B cell (primary cell): ENCODE data around the gene ATRNL1. TPM values are rescaled to one million over a fixed set of nuclear protein-coding genes. Genes with fewer than 3 reads are reported as not detected.

Experiments used
- ATAC-seq: fragments of 200-7000 bp; cut with Tn5 transposase; one replicate; pipeline ENCODE4 v1.10.0; 2021; ENCODE audit warnings: low read depth, mild to moderate bottlenecking, moderate number of reproducible peaks, moderate library complexity
- CTCF ChIA-PET: fragments of 350-600 bp; sonication (Branson Sonifier 250); formaldehyde crosslinking; loops from one replicate; lab custom pipeline; 2021; ENCODE audit warnings: antibody characterized with exemption, inconsistent platforms; lab: Charles Lee
- POLR2A ChIA-PET: fragments of 350-600 bp; sonication (Branson Sonifier 250); formaldehyde crosslinking; loops from one replicate; lab custom pipeline; 2021; ENCODE audit warnings: antibody characterized with exemption; lab: Charles Lee
- DNase-seq: peaks from one replicate; pipeline ENCODE4 v3.0.0; 2013
- H2AFZ ChIP-seq: 2 replicates; pipeline ENCODE4 v1.6.1; 2012; ENCODE audit warnings: mild to moderate bottlenecking, low read depth, low read length; ENCODE audit not compliant: insufficient read depth, poor library complexity, severe bottlenecking
- H3K27ac ChIP-seq, 2 donors: 1 replicate in 1 of 2; 2 replicates in 1 of 2; pipeline ENCODE4 v1.5.1; 2012 to 2013; ENCODE audit warnings: low read length in 2 of 2, mild to moderate bottlenecking in 2 of 2, moderate library complexity in 1 of 2
- H3K27me3 ChIP-seq, 4 experiments: fragments of 200-600 bp in 1 of 4; sonication (generic) in 1 of 4; replicated peaks in 1 of 4; 1 replicate in 2 of 4; 2 replicates in 2 of 4; pipeline versions ENCODE4 v1.6.1 to v1.7.0; 2013 to 2016; ENCODE audit warnings: low read length in 3 of 4, mild to moderate bottlenecking in 2 of 4, mixed read lengths in 1 of 4, moderate library complexity in 1 of 4; ENCODE audit not compliant: insufficient read depth in 4 of 4, control insufficient read depth in 3 of 4; ENCODE audit errors: control extremely low read depth in 1 of 4
- H3K36me3 ChIP-seq, 2 experiments: replicated peaks in 1 of 2; 1 replicate in 1 of 2; 2 replicates in 1 of 2; pipeline versions ENCODE4 v1.6.1 to v1.7.1; 2013; ENCODE audit warnings: low read length in 1 of 2; ENCODE audit not compliant: insufficient read depth in 2 of 2, control insufficient read depth in 1 of 2; ENCODE audit errors: control extremely low read depth in 1 of 2, extremely low read depth in 1 of 2
- H3K4me1 ChIP-seq, 2 donors: fragments of 200-600 bp in 1 of 2; sonication (generic) in 1 of 2; 1 replicate in 1 of 2; 2 replicates in 1 of 2; pipeline versions ENCODE4 v1.5.1 to v1.6.1; 2013 to 2017; ENCODE audit warnings: low read length in 2 of 2; ENCODE audit not compliant: control insufficient read depth in 2 of 2, insufficient read depth in 2 of 2
- H3K4me2 ChIP-seq: replicated peaks from 2 replicates; pipeline ENCODE3; 2012; ENCODE audit warnings: mild to moderate bottlenecking, low read depth, low read length; ENCODE audit not compliant: poor library complexity, severe bottlenecking
- H3K4me3 ChIP-seq, 5 experiments: fragments of 200-600 bp in 1 of 5; sonication (generic) in 1 of 5; 1 replicate in 3 of 5; 2 replicates in 2 of 5; pipeline versions ENCODE4 v1.5.1 to v1.7.0; 2011 to 2016; ENCODE audit warnings: low read length in 4 of 5, mild to moderate bottlenecking in 4 of 5, low read depth in 2 of 5, control low read depth in 1 of 5, moderate library complexity in 1 of 5; ENCODE audit not compliant: insufficient read depth in 1 of 5; ENCODE audit errors: control extremely low read depth in 1 of 5, extremely low read depth in 1 of 5
- H3K79me2 ChIP-seq: fragments of 200-600 bp; sonication (generic); one replicate; pipeline ENCODE4 v1.6.0; 2016; ENCODE audit warnings: low read length; ENCODE audit not compliant: control insufficient read depth, insufficient read depth
- H3K9ac ChIP-seq: fragments of 200-600 bp; sonication (generic); 2 replicates; pipeline ENCODE4 v1.6.1; 2017; ENCODE audit warnings: mild to moderate bottlenecking, low read length, moderate library complexity
- H3K9me3 ChIP-seq, 3 donors: one replicate each; pipeline versions ENCODE4 v1.6.1 to v1.7.1; 2013; ENCODE audit warnings: low read length in 2 of 3; ENCODE audit not compliant: control insufficient read depth in 2 of 3, insufficient read depth in 1 of 3; ENCODE audit errors: control extremely low read depth in 1 of 3
- H4K20me1 ChIP-seq: 2 replicates; pipeline ENCODE4 v1.6.0; 2012; ENCODE audit warnings: mild to moderate bottlenecking, low read length; ENCODE audit not compliant: insufficient read depth, control insufficient read depth, poor library complexity, severe bottlenecking
- H3K27ac Mint-ChIP-seq: one replicate; pipeline ENCODE4 v1.8.0; 2021; ENCODE audit warnings: mixed read lengths
- H3K27me3 Mint-ChIP-seq: one replicate; pipeline ENCODE4 v1.8.0; 2021; ENCODE audit warnings: mixed read lengths
- H3K4me1 Mint-ChIP-seq: one replicate; pipeline ENCODE4 v1.8.0; 2021; ENCODE audit warnings: mixed read lengths
- H3K4me3 Mint-ChIP-seq: one replicate; pipeline ENCODE4 v1.8.0; 2021; ENCODE audit warnings: mixed read lengths
- H3K9me3 Mint-ChIP-seq: one replicate; pipeline ENCODE4 v1.8.0; 2022; ENCODE audit warnings: mixed read lengths; ENCODE audit not compliant: insufficient read depth
- CTCF ChIP-seq: fragments of 200-600 bp; IDR thresholded peaks from one replicate; pipeline ENCODE4 v1.8.0; 2022; ENCODE audit warnings: antibody characterized with exemption, mild to moderate bottlenecking
- EZH2 ChIP-seq: IDR thresholded peaks from 2 replicates; pipeline ENCODE4 v1.6.1; 2012; ENCODE audit warnings: borderline replicate concordance, low read depth, mild to moderate bottlenecking, moderate library complexity, low read length; ENCODE audit not compliant: insufficient read depth, poor library complexity, severe bottlenecking
- WGBS: methylation state at CpG from one replicate; pipeline ENCODE4 v1.1.5; 2013; ENCODE audit warnings: missing lambda C conversion rate; ENCODE audit not compliant: insufficient coverage; 5-methylcytosine and 5-hydroxymethylcytosine counted together
- intact Hi-C: fragments of 100-400 bp; cut with micrococcal nuclease; formaldehyde crosslinking; loops from one replicate; pipeline ENCODE4 v1.10.0; 2022
- polyA plus RNA-seq: library from polyadenylated mRNA; depleted of rRNA; stranded (reverse); fragments of >200 nt; gene quantifications from 2 replicates; pipeline ENCODE4 v1.2.3, GENCODE V29; 2012
- total RNA-seq, 2 donors: library from RNA; stranded (reverse); fragments of 120-200 nt in 1 of 2; gene quantifications; 1 replicate in 1 of 2; 2 replicates in 1 of 2; pipeline versions ENCODE4 v1.2.3 to v1.2.4, GENCODE V29; 2013 to 2022

ATRNL1 gene
- total and polyA plus RNA-seq, 2 donors (not counting 1 experiment from before 2014, with no cell fraction given): 0.24 to 2.2 TPM

DNA sequence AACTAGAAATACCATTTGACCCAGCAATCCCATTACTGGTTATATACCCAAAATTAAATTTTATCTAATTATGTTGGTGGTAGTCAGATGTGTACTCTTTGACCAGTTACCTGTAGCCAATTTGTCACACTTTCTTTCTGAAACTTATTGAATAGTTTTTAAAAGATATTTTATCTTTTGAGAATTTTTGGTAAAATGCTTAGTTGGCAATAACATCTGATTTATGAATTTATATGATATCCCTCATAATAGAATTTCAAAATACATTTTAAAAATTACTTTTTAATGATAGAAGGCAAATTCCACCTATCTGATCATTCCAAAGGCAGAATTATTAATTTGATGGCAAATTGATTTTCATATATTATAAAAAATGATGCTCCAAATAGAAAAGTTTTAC, 569.3 kb downstream of the ATRNL1 start:
- Mint-ChIP-seq H3K4me3 (no peak overlapping the region), H3K9me3 (no peaks in the 10 kb centered on the region), H3K27ac (no peak overlapping the region), H3K4me1 (no peaks in the 10 kb centered on the region), H3K27me3 (no peaks in the 10 kb centered on the region)
- TF ChIP-seq EZH2: no peak
- no peak for TF ChIP-seq CTCF
- no peak for DNase-seq
- ATAC-seq: no peak
- H2AFZ ChIP-seq: no peak overlapping the region
- no peaks in the 10 kb centered on the region for H3K27me3 ChIP-seq
- H3K4me3 ChIP-seq: no peak overlapping the region
- no peak overlapping the region for H3K9ac ChIP-seq
- H4K20me1 ChIP-seq: no peaks in the 10 kb centered on the region
- ChIA-PET CTCF (no interaction called here), POLR2A (no interaction called here)
- no peak overlapping the region for H3K4me2 ChIP-seq
- intact Hi-C loops: no loop called here
- no peaks in the 10 kb centered on the region for H3K9me3 ChIP-seq
- no peak overlapping the region for H3K27ac ChIP-seq
- H3K4me1 ChIP-seq: no peaks in the 10 kb centered on the region
- no peaks in the 10 kb centered on the region for H3K36me3 ChIP-seq
- H3K79me2 ChIP-seq: no peaks in the 10 kb centered on the region

- H3K4me3 ChIP-seq: no peak overlapping the region
- H3K27ac ChIP-seq: no peak overlapping the region
- ChIA-PET POLR2A (no interaction called here), CTCF (no interaction called here)
- no CpG with 5 or more reads among the region's 2 CpGs for WGBS
- no peaks in the 10 kb centered on the region for H4K20me1 ChIP-seq
- no peaks in the 10 kb centered on the region for H3K9me3 Mint-ChIP-seq
- DNase-seq: no peak
- H3K4me1 Mint-ChIP-seq: no peaks in the 10 kb centered on the region
- H3K4me2 ChIP-seq: no peak overlapping the region
- no peak overlapping the region for H3K4me3 Mint-ChIP-seq
- no peak overlapping the region for H2AFZ ChIP-seq
- H3K27me3 Mint-ChIP-seq: no peaks in the 10 kb centered on the region
- no peak overlapping the region for H3K27ac Mint-ChIP-seq
- intact Hi-C loops: no loop called here
- no peak overlapping the region for H3K9ac ChIP-seq
- TF ChIP-seq EZH2 (no peak), CTCF (no peak)
- no peaks in the 10 kb centered on the region for H3K4me1 ChIP-seq
- no peaks in the 10 kb centered on the region for H3K79me2 ChIP-seq
- ATAC-seq: no peak
- no peaks in the 10 kb centered on the region for H3K36me3 ChIP-seq
- H3K27me3 ChIP-seq: no peaks in the 10 kb centered on the region
- no peaks in the 10 kb centered on the region for H3K9me3 ChIP-seq
Measured at GRCh38 chr10:115665549-115665948, 572.4 kb downstream of the ATRNL1 start.
